HEK293 (cell line): ENCODE data around the gene XYLT2.

Experiments used
- CTCF ChIA-PET: fragments of 350-600 bp; formaldehyde crosslinking; extraction: SDS; loops from one replicate; lab custom pipeline; 2021; ENCODE audit warnings: antibody characterized with exemption; lab: Yijun Ruan, JAX
- POLR2A ChIA-PET: fragments of 300-600 bp; formaldehyde crosslinking; extraction: SDS; loops from one replicate; lab custom pipeline; 2020; ENCODE audit warnings: antibody characterized with exemption, inconsistent platforms; lab: Yijun Ruan, JAX
- H3K27ac ChIP-seq: fragments of 200-500 bp; sonication (Bioruptor generic); 2 replicates; pipeline ENCODE4 v1.5.1; 2014; ENCODE audit warnings: low read depth, low read length, control low read depth, inconsistent platforms; ENCODE audit errors: extremely low read depth
- H3K36me3 ChIP-seq, 2 experiments: fragments of 200-500 bp in 1 of 2; sonication (Bioruptor generic) in 1 of 2; 1 replicate in 1 of 2; 2 replicates in 1 of 2; pipeline ENCODE4 v1.5.1; 2014 to 2017; ENCODE audit warnings: inconsistent platforms in 2 of 2, low read length in 2 of 2; ENCODE audit not compliant: control insufficient read depth in 2 of 2, insufficient read depth in 1 of 2
- H3K4me1 ChIP-seq: fragments of 200-500 bp; sonication (Bioruptor generic); 2 replicates; pipeline ENCODE4 v1.5.1; 2014; ENCODE audit warnings: mild to moderate bottlenecking, low read length, inconsistent platforms; ENCODE audit not compliant: control insufficient read depth, insufficient read depth
- H3K4me3 ChIP-seq: 2 replicates; pipeline ENCODE4 v1.5.1; 2011; ENCODE audit warnings: low read depth, mild to moderate bottlenecking, control low read depth, low read length, moderate library complexity
- H3K9me3 ChIP-seq: fragments of 200-500 bp; sonication (Bioruptor generic); 2 replicates; pipeline ENCODE4 v1.5.1; 2014; ENCODE audit warnings: low read depth, low read length, inconsistent platforms; ENCODE audit not compliant: control insufficient read depth, insufficient read depth
- BCL6B ChIP-seq: fragments of 450-650 bp; formaldehyde crosslinking; IDR thresholded peaks from 2 replicates; pipeline ENCODE4 v1.5.1; 2017; ENCODE audit warnings: missing biosample characterization, missing genetic modification characterization
- CTCF ChIP-seq: fragments of 450-650 bp; formaldehyde crosslinking; IDR thresholded peaks from 2 replicates; pipeline ENCODE4 v1.5.1; 2016; ENCODE audit warnings: missing biosample characterization, missing genetic modification characterization
- EGR2 ChIP-seq: fragments of 450-650 bp; formaldehyde crosslinking; IDR thresholded peaks from 2 replicates; pipeline ENCODE4 v1.5.1; 2016; ENCODE audit warnings: low read depth, missing biosample characterization, missing genetic modification characterization
- GFI1B ChIP-seq: fragments of 450-650 bp; formaldehyde crosslinking; IDR thresholded peaks from 2 replicates; pipeline ENCODE4 v1.5.1; 2016; ENCODE audit warnings: missing biosample characterization, missing genetic modification characterization
- GLIS1 ChIP-seq: fragments of 450-650 bp; formaldehyde crosslinking; IDR thresholded peaks from 2 replicates; pipeline ENCODE4 v1.5.1; 2016; ENCODE audit warnings: missing biosample characterization, missing genetic modification characterization
- GLIS2 ChIP-seq: fragments of 450-650 bp; formaldehyde crosslinking; IDR thresholded peaks from 2 replicates; pipeline ENCODE4 v1.5.1; 2016; ENCODE audit warnings: missing biosample characterization, missing genetic modification characterization
- KLF8 ChIP-seq: fragments of 450-650 bp; formaldehyde crosslinking; IDR thresholded peaks from 2 replicates; pipeline ENCODE4 v1.5.1; 2016; ENCODE audit warnings: missing biosample characterization, missing genetic modification characterization
- RBAK ChIP-seq: fragments of 450-650 bp; formaldehyde crosslinking; IDR thresholded peaks from 2 replicates; pipeline ENCODE4 v1.5.1; 2016; ENCODE audit warnings: missing biosample characterization, missing genetic modification characterization
- SCRT1 ChIP-seq: fragments of 450-650 bp; formaldehyde crosslinking; IDR thresholded peaks from 2 replicates; pipeline ENCODE4 v1.5.1; 2016; ENCODE audit warnings: missing biosample characterization, missing genetic modification characterization, borderline replicate concordance
- SCRT2 ChIP-seq: fragments of 450-650 bp; formaldehyde crosslinking; IDR thresholded peaks from 2 replicates; pipeline ENCODE4 v1.5.1; 2016; ENCODE audit warnings: missing biosample characterization, missing genetic modification characterization
- ZEB2 ChIP-seq: fragments of 450-650 bp; formaldehyde crosslinking; IDR thresholded peaks from 2 replicates; pipeline ENCODE4 v1.5.1; 2016; ENCODE audit warnings: missing biosample characterization, missing genetic modification characterization
- ZFHX2 ChIP-seq: fragments of 450-650 bp; formaldehyde crosslinking; conservative IDR thresholded peaks from 2 replicates; pipeline ENCODE4 v1.5.1; 2016; ENCODE audit warnings: missing biosample characterization, missing genetic modification characterization
- ZIC2 ChIP-seq: fragments of 450-650 bp; formaldehyde crosslinking; IDR thresholded peaks from 2 replicates; pipeline ENCODE4 v1.5.1; 2016; ENCODE audit warnings: missing biosample characterization, missing genetic modification characterization
- ZNF2 ChIP-seq: fragments of 450-650 bp; formaldehyde crosslinking; IDR thresholded peaks from 2 replicates; pipeline ENCODE4 v1.5.1; 2016; ENCODE audit warnings: missing biosample characterization, missing genetic modification characterization
- ZNF280D ChIP-seq: fragments of 450-650 bp; formaldehyde crosslinking; IDR thresholded peaks from 2 replicates; pipeline ENCODE4 v1.5.1; 2016; ENCODE audit warnings: missing biosample characterization, missing genetic modification characterization
- ZNF366 ChIP-seq: fragments of 450-650 bp; formaldehyde crosslinking; conservative IDR thresholded peaks from 2 replicates; pipeline ENCODE4 v1.5.1; 2016; ENCODE audit warnings: missing biosample characterization, missing genetic modification characterization
- ZNF423 ChIP-seq: fragments of 450-650 bp; formaldehyde crosslinking; IDR thresholded peaks from 2 replicates; pipeline ENCODE4 v1.5.1; 2016; ENCODE audit warnings: missing biosample characterization, missing genetic modification characterization
- ZNF530 ChIP-seq: fragments of 450-650 bp; formaldehyde crosslinking; IDR thresholded peaks from 2 replicates; pipeline ENCODE4 v1.5.1; 2016; ENCODE audit warnings: low read depth, missing biosample characterization, missing genetic modification characterization
- ZNF596 ChIP-seq: fragments of 450-650 bp; IDR thresholded peaks from 2 replicates; pipeline ENCODE4 v1.5.0; 2018; ENCODE audit warnings: missing biosample characterization, mild to moderate bottlenecking, missing genetic modification characterization, moderate library complexity
- ZNF600 ChIP-seq: fragments of 450-650 bp; formaldehyde crosslinking; IDR thresholded peaks from 2 replicates; pipeline ENCODE4 v1.5.1; 2016; ENCODE audit warnings: missing biosample characterization, missing genetic modification characterization
- ZNF621 ChIP-seq: fragments of 450-650 bp; formaldehyde crosslinking; IDR thresholded peaks from 2 replicates; pipeline ENCODE4 v1.5.1; 2017; ENCODE audit warnings: missing biosample characterization, missing genetic modification characterization
- ZNF654 ChIP-seq: fragments of 450-650 bp; formaldehyde crosslinking; IDR thresholded peaks from 2 replicates; pipeline ENCODE4 v1.5.1; 2016; ENCODE audit warnings: low read depth, missing biosample characterization, missing genetic modification characterization
- ZNF707 ChIP-seq: fragments of 450-650 bp; formaldehyde crosslinking; IDR thresholded peaks from 2 replicates; pipeline ENCODE4 v1.5.1; 2016; ENCODE audit warnings: missing biosample characterization, missing genetic modification characterization
- ZNF747 ChIP-seq: fragments of 450-650 bp; formaldehyde crosslinking; IDR thresholded peaks from 2 replicates; pipeline ENCODE4 v1.5.1; 2016; ENCODE audit warnings: missing biosample characterization, missing genetic modification characterization
- ZNF776 ChIP-seq: fragments of 450-650 bp; formaldehyde crosslinking; IDR thresholded peaks from 2 replicates; pipeline ENCODE4 v1.5.0; 2017; ENCODE audit warnings: missing biosample characterization, missing genetic modification characterization, borderline replicate concordance
- ZNF837 ChIP-seq: fragments of 450-650 bp; formaldehyde crosslinking; IDR thresholded peaks from 2 replicates; pipeline ENCODE4 v1.5.1; 2016; ENCODE audit warnings: missing biosample characterization, missing genetic modification characterization
- ZXDB ChIP-seq: fragments of 450-650 bp; formaldehyde crosslinking; IDR thresholded peaks from 2 replicates; pipeline ENCODE4 v1.5.1; 2016; ENCODE audit warnings: missing biosample characterization, missing genetic modification characterization
- TF ChIP-seq, protein P1 (sequence below): fragments of 450-650 bp; formaldehyde crosslinking; IDR thresholded peaks from 2 replicates; pipeline ENCODE4 v1.5.1; 2016; ENCODE audit warnings: missing biosample characterization, missing genetic modification characterization
- TF ChIP-seq, protein P2 (sequence below): fragments of 450-650 bp; formaldehyde crosslinking; IDR thresholded peaks from 2 replicates; pipeline ENCODE4; 2016; ENCODE audit warnings: missing biosample characterization, missing genetic modification characterization

XYLT2 gene

GRCh38 chr17:50297407-50297865 is 48.5 kb upstream of the XYLT2 start:
- no peak overlapping the region for H3K4me3 ChIP-seq
- ChIA-PET CTCF (interaction anchor here (0.5 to 14.8 kb wide), 46 partner anchors 9 to 235 kb away, joined by 3 to 308 read pairs (median 5); partner anchors contain the start of genes COL1A1, PDK2, SGCA and TMEM92), POLR2A (no interaction called here)
- H3K36me3 ChIP-seq: no peaks in the 10 kb centered on the region
- no peak overlapping the region for H3K27ac ChIP-seq
- no peaks in the 10 kb centered on the region for H3K4me1 ChIP-seq
- H3K9me3 ChIP-seq: no peaks in the 10 kb centered on the region
- peak; percentile 95 for TF ChIP-seq ZNF654
- TF ChIP-seq ZNF280D (tag by site-specific recombination): no peak
- TF ChIP-seq GLIS1 (tag by site-specific recombination): peak; percentile 79
- TF ChIP-seq ZNF366 (tag by site-specific recombination): no peak
- TF ChIP-seq, protein P1, sequence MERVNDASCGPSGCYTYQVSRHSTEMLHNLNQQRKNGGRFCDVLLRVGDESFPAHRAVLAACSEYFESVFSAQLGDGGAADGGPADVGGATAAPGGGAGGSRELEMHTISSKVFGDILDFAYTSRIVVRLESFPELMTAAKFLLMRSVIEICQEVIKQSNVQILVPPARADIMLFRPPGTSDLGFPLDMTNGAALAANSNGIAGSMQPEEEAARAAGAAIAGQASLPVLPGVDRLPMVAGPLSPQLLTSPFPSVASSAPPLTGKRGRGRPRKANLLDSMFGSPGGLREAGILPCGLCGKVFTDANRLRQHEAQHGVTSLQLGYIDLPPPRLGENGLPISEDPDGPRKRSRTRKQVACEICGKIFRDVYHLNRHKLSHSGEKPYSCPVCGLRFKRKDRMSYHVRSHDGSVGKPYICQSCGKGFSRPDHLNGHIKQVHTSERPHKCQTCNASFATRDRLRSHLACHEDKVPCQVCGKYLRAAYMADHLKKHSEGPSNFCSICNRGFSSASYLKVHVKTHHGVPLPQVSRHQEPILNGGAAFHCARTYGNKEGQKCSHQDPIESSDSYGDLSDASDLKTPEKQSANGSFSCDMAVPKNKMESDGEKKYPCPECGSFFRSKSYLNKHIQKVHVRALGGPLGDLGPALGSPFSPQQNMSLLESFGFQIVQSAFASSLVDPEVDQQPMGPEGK (tag by site-specific recombination): peak; percentile 81
- TF ChIP-seq SCRT2 (tag by site-specific recombination): peak; percentile 93
- TF ChIP-seq EGR2 (tag by site-specific recombination): 0 out of 2 replicates have a peak, but pooled peaks have one; percentile 40
- TF ChIP-seq ZNF596 (tag by site-specific recombination): no peak
- no peak for TF ChIP-seq ZNF600 (tag by site-specific recombination)
- no peak for TF ChIP-seq RBAK (tag by site-specific recombination)
- peak; percentile 40; the same call in 1 of the 2 replicates for TF ChIP-seq ZEB2 (tag by site-specific recombination)
- TF ChIP-seq ZXDB (tag by site-specific recombination): 0 out of 2 replicates have a peak, but pooled peaks have one; percentile 31
- TF ChIP-seq GFI1B (tag by site-specific recombination): no peak
- peak; percentile 86 for TF ChIP-seq GLIS2 (tag by site-specific recombination)
- no peak for TF ChIP-seq ZNF707 (tag by site-specific recombination)
- no peak for TF ChIP-seq ZNF747 (tag by site-specific recombination)
- peak; percentile 53; the same call in 1 of the 2 replicates for TF ChIP-seq ZFHX2 (tag by site-specific recombination)
- no peak for TF ChIP-seq ZNF776 (tag by site-specific recombination)
- TF ChIP-seq ZNF621 (tag by site-specific recombination): no peak
- TF ChIP-seq, protein P2, sequence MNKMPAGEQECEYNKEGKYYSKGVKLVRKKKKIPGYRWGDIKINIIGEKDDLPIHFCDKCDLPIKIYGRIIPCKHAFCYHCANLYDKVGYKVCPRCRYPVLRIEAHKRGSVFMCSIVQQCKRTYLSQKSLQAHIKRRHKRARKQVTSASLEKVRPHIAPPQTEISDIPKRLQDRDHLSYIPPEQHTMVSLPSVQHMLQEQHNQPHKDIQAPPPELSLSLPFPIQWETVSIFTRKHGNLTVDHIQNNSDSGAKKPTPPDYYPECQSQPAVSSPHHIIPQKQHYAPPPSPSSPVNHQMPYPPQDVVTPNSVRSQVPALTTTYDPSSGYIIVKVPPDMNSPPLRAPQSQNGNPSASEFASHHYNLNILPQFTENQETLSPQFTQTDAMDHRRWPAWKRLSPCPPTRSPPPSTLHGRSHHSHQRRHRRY (tag by site-specific recombination): no peak
- no peak for TF ChIP-seq ZNF837
- peak; percentile 39; the same call in 1 of the 2 replicates for TF ChIP-seq ZNF2 (tag by site-specific recombination)
- no peak for TF ChIP-seq BCL6B (tag by site-specific recombination)
- TF ChIP-seq ZNF423: peak; percentile 96
- TF ChIP-seq CTCF (tag by site-specific recombination): peak; percentile 92
- TF ChIP-seq KLF8 (tag by site-specific recombination): peak; percentile 39; the same call in 1 of the 2 replicates
- no peak for TF ChIP-seq ZNF530 (tag by site-specific recombination)
- TF ChIP-seq SCRT1 (tag by site-specific recombination): peak; percentile 93
- TF ChIP-seq ZIC2: peak; percentile 95
